ENCODE measurements around the gene ZNF441. TPM values are rescaled to one million over a fixed set of nuclear protein-coding genes. Genes with fewer than 3 reads are reported as not detected.
"Not testable (repeated sequence)": the region's sequence is repeated elsewhere in the genome, so short reads cannot be mapped to it uniquely, and the experiment has no call there.

Gene ZNF441
- total RNA-seq, 4 donors from 2014 or later = 8.3 to 20.9 (median 14.8) TPM

GRCh38 chr19:11767633-11768133, 883 bp downstream of the ZNF441 start:
- intact Hi-C loops (cut with DNase I; ENCODE audit: low total_unique reads) = no loop called here
- in situ Hi-C loops (cut with MboI; ENCODE audit: low pct_ligation_motif_present in 1 of 4, low pct_unique_long_range_greater_than_20kb in 1 of 4, low sequenced_read_pairs in 3 of 4) = no loop called here
- peaks cover 9 to 16% (median 15%) of the 10 kb centered on the region in 4 donors for H3K4me1 ChIP-seq
- H3K4me3 ChIP-seq = peak overlapping the region; percentile 73 to 86 (median 80)
- no peaks in the 10 kb centered on the region for H3K27me3 ChIP-seq
- TF ChIP-seq EP300 (IDR thresholded peaks at IDR 0.05; ENCODE audit: low read depth) (no peak), POLR2AphosphoS5 (IDR thresholded peaks at IDR 0.05) (peak in 2 of 3 donors; percentile 13 to 47)
- WGBS, 2 donors (ENCODE audit: low coverage in 1 of 2) = 0% methylated on average over 1 to 20 of the region's 20 CpGs
- peaks cover 3 to 12% of the 10 kb centered on the region in 2 donors for H3K9me3 ChIP-seq
- no peaks in the 10 kb centered on the region for H3K36me3 ChIP-seq
- H3K27ac ChIP-seq = peak overlapping the region; percentile 91 to 96 (median 94)
- peak; percentile 69 for DNase-seq

- no peaks in the 10 kb centered on the region for H3K27me3 ChIP-seq
- WGBS, 2 donors (ENCODE audit: low coverage in 1 of 2) = 89 to 100% methylated on average over 3 to 4 of the region's 4 CpGs
- H3K4me1 ChIP-seq = peaks cover 9 to 16% (median 15%) of the 10 kb centered on the region in 4 donors
- peaks cover 3 to 19% of the 10 kb centered on the region in 2 donors for H3K9me3 ChIP-seq
- peaks cover 0 to 4% (median 0%) of the 10 kb centered on the region in 4 donors for H3K36me3 ChIP-seq
- intact Hi-C loops (cut with DNase I; ENCODE audit: low total_unique reads) (no loop called here), in situ Hi-C loops (cut with MboI; ENCODE audit: low pct_ligation_motif_present in 1 of 4, low pct_unique_long_range_greater_than_20kb in 1 of 4, low sequenced_read_pairs in 3 of 4) (no loop called here)
- no peak overlapping the region for H3K4me3 ChIP-seq
- no peak for DNase-seq
- TF ChIP-seq POLR2AphosphoS5 (IDR thresholded peaks at IDR 0.05) (no peak), CTCF (IDR thresholded peaks at IDR 0.05) (no peak)
- H3K27ac ChIP-seq = no peak overlapping the region
Measured at GRCh38 chr19:11769995-11770394, 3.2 kb downstream of the ZNF441 start.

GRCh38 chr19:11771520-11771919, 4.7 kb downstream of the ZNF441 start:
- peaks cover 9 to 13% (median 12%) of the 10 kb centered on the region in 4 donors for H3K4me1 ChIP-seq
- DNase-seq; H3K36me3 ChIP-seq; H3K27me3 ChIP-seq; in situ Hi-C loops (cut with MboI; ENCODE audit: low pct_ligation_motif_present in 1 of 4, low pct_unique_long_range_greater_than_20kb in 1 of 4, low sequenced_read_pairs in 3 of 4); H3K27ac ChIP-seq; H3K4me3 ChIP-seq; intact Hi-C loops (cut with DNase I; ENCODE audit: low total_unique reads): not testable (repeated sequence)
- TF ChIP-seq CTCF (IDR thresholded peaks at IDR 0.05) = peak in 2 of 5 experiments; percentile 6 to 8
- 82 to 100% methylated on average over 2 to 9 of the region's 11 CpGs for WGBS, 2 donors (ENCODE audit: low coverage in 1 of 2)
- H3K9me3 ChIP-seq = peaks cover 3 to 28% of the 10 kb centered on the region in 2 donors

- peaks cover 37 to 45% of the 10 kb centered on the region in 2 donors for H3K9me3 ChIP-seq
Measured at GRCh38 chr19:11776669-11777068, 9.9 kb downstream of the ZNF441 start.

GRCh38 chr19:11780431-11781020, 13.7 kb downstream of the ZNF441 start:
- Histone ChIP-seq H3K27ac (no peak overlapping the region), H3K9me3 (peaks cover 51 to 74% of the 10 kb centered on the region in 2 donors), H3K27me3 (no peaks in the 10 kb centered on the region), H3K4me3 (no peak overlapping the region), H3K4me1 (no peaks in the 10 kb centered on the region), H3K36me3 (peaks cover 6 to 75% (median 33%) of the 10 kb centered on the region in 4 donors)
- DNase-seq = no peak
- intact Hi-C loops (cut with DNase I; ENCODE audit: low total_unique reads) (no loop called here), in situ Hi-C loops (cut with MboI; ENCODE audit: low pct_ligation_motif_present in 1 of 4, low pct_unique_long_range_greater_than_20kb in 1 of 4, low sequenced_read_pairs in 3 of 4) (no loop called here)
- WGBS, 2 donors (ENCODE audit: low coverage in 1 of 2) = 86 to 95% methylated on average over 6 to 7 of the region's 7 CpGs
- TF ChIP-seq CTCF (IDR thresholded peaks at IDR 0.05) (no peak), POLR2A (IDR thresholded peaks at IDR 0.05) (no peak), POLR2AphosphoS5 (IDR thresholded peaks at IDR 0.05) (no peak), EP300 (IDR thresholded peaks at IDR 0.05; ENCODE audit: low read depth) (no peak)

More at GRCh38 chr19:11776669-11777068, 9.9 kb downstream of the ZNF441 start:
- H3K27me3 ChIP-seq; H3K4me1 ChIP-seq; H3K27ac ChIP-seq; intact Hi-C loops (cut with DNase I; ENCODE audit: low total_unique reads); DNase-seq; H3K4me3 ChIP-seq; in situ Hi-C loops (cut with MboI; ENCODE audit: low pct_ligation_motif_present in 1 of 4, low pct_unique_long_range_greater_than_20kb in 1 of 4, low sequenced_read_pairs in 3 of 4): not testable (repeated sequence)
- H3K36me3 ChIP-seq = peaks cover 6 to 55% (median 29%) of the 10 kb centered on the region in 4 donors
- 98 to 100% methylated on average over 10 to 11 of the region's 11 CpGs for WGBS, 2 donors (ENCODE audit: low coverage in 1 of 2)
